ENCODE measurements around the gene MRRF. TPM values are rescaled to one million over a fixed set of nuclear protein-coding genes. Genes with fewer than 3 reads are reported as not detected.

MRRF gene
- polyA plus RNA-seq, 1 donor, result 59.7 TPM

GRCh38 chr9:122274055-122274454, 9.4 kb downstream of the MRRF start:
- Histone ChIP-seq H3K4me3 (ENCODE audit: low read length) (no peak overlapping the region), H3K36me3 (ENCODE audit: control insufficient read depth, insufficient read depth, low read length) (peaks cover 27% of the 10 kb centered on the region), H3K4me1 (ENCODE audit: control insufficient read depth, insufficient read depth, low read length) (no peaks in the 10 kb centered on the region), H3K27me3 (ENCODE audit: control insufficient read depth, insufficient read depth, low read length) (no peaks in the 10 kb centered on the region), H3K27ac (ENCODE audit: low read length) (no peak overlapping the region), H3K9me3 (ENCODE audit: control insufficient read depth, low read depth, low read length) (peaks cover 7% of the 10 kb centered on the region)
- WGBS (ENCODE audit: insufficient coverage, low lambda C conversion rate), result 100% methylated on average over 2 of the region's 2 CpGs
- no peak for DNase-seq

DNA sequence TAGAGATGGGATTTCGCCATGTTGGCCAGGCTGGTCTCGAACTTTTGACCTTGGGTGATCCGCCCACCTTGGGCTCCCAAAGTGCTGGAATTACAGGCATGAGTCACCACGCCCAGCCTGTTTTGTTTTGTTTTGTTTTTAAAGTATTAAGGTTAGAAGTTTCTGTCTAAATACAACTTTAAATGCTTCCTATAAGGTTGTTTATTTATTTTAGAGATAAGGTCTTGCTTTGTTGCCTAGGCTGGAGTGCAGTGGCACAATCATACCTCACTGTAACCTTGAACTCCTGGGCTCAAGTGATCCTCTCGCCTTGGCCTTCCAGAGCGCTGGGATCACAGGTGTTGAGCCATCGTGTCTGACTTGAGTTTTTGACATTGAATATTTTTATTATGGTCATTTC, 11.4 kb downstream of the MRRF start:
- no peaks in the 10 kb centered on the region for H3K4me1 ChIP-seq (ENCODE audit: control insufficient read depth, insufficient read depth, low read length)
- H3K27ac ChIP-seq (ENCODE audit: low read length), result no peak overlapping the region
- H3K9me3 ChIP-seq (ENCODE audit: control insufficient read depth, low read depth, low read length), result peaks cover 7% of the 10 kb centered on the region
- no peaks in the 10 kb centered on the region for H3K27me3 ChIP-seq (ENCODE audit: control insufficient read depth, insufficient read depth, low read length)
- peaks cover 29% of the 10 kb centered on the region for H3K36me3 ChIP-seq (ENCODE audit: control insufficient read depth, insufficient read depth, low read length)
- no peak for DNase-seq
- no CpG with 5 or more reads among the region's 7 CpGs for WGBS (ENCODE audit: insufficient coverage, low lambda C conversion rate)
- no peak overlapping the region for H3K4me3 ChIP-seq (ENCODE audit: low read length)

DNA sequence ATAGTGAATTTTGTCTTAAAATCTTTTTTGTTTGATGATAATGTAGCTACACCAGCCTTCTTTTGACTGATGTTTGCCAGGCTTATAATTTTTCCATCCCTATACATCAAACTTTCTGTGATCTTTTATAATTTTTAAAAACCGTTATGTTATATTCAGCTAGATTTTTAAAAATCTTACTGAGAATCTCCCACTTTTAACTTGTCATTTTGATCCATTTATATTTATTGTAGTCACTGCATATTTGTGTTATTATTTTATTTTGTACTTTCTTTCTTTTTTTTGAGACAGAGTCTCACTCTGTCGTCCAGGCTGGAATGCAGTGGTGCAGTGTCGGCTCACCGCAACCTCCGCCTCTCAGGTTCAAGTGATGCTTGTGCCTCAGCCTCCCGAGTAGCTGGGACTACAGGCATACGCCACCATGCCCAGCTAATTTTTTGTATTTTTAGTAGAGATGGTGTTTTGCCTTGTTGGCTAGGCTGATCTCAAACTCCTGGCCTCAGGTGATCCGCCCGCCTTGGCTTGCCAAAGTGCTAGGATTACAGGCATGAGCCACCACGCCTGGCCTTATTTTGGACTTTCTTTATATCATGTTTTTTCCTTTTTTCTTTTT, 12.7 kb downstream of the MRRF start:
- peaks cover 23% of the 10 kb centered on the region for H3K36me3 ChIP-seq (ENCODE audit: control insufficient read depth, insufficient read depth, low read length)
- H3K27ac ChIP-seq (ENCODE audit: low read length), result no peak overlapping the region
- H3K4me3 ChIP-seq (ENCODE audit: low read length), result no peak overlapping the region
- DNase-seq, result no peak
- no peaks in the 10 kb centered on the region for H3K4me1 ChIP-seq (ENCODE audit: control insufficient read depth, insufficient read depth, low read length)
- no peaks in the 10 kb centered on the region for H3K27me3 ChIP-seq (ENCODE audit: control insufficient read depth, insufficient read depth, low read length)
- H3K9me3 ChIP-seq (ENCODE audit: control insufficient read depth, low read depth, low read length), result peaks cover 7% of the 10 kb centered on the region
- WGBS (ENCODE audit: insufficient coverage, low lambda C conversion rate), result 93% methylated on average over 3 of the region's 10 CpGs

GRCh38 chr9:122281368-122281767, 16.7 kb downstream of the MRRF start:
- Histone ChIP-seq H3K9me3 (ENCODE audit: control insufficient read depth, low read depth, low read length) (peaks cover 7% of the 10 kb centered on the region), H3K27me3 (ENCODE audit: control insufficient read depth, insufficient read depth, low read length) (no peaks in the 10 kb centered on the region), H3K27ac (ENCODE audit: low read length) (no peak overlapping the region), H3K4me3 (ENCODE audit: low read length) (no peak overlapping the region), H3K36me3 (ENCODE audit: control insufficient read depth, insufficient read depth, low read length) (peaks cover 33% of the 10 kb centered on the region), H3K4me1 (ENCODE audit: control insufficient read depth, insufficient read depth, low read length) (no peaks in the 10 kb centered on the region)
- no peak for DNase-seq
- WGBS (ENCODE audit: insufficient coverage, low lambda C conversion rate), result 86% methylated on average over 1 of the region's 5 CpGs

DNA sequence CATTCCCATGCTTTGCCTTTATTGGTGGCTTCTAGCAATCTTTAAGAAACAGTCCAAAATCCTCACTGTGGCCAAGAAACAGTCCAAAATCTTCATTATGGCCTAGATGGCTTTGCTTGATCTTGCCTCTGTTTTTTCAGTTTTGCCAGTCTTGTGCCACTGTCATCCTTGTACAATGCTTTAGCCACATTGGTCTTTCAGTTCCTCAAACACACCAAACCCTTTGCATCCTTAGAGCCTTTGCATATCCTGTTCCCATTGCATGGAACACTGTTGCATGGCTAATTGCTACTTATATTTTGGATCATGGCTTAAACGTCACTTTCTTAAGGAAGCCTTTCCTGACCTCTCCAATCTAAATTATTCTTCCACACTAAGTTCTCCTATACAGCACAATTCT, 22.1 kb downstream of the MRRF start:
- Histone ChIP-seq H3K4me1 (ENCODE audit: control insufficient read depth, insufficient read depth, low read length) (no peaks in the 10 kb centered on the region), H3K27ac (ENCODE audit: low read length) (no peak overlapping the region), H3K27me3 (ENCODE audit: control insufficient read depth, insufficient read depth, low read length) (no peaks in the 10 kb centered on the region), H3K36me3 (ENCODE audit: control insufficient read depth, insufficient read depth, low read length) (peaks cover 57% of the 10 kb centered on the region), H3K9me3 (ENCODE audit: control insufficient read depth, low read depth, low read length) (no peaks in the 10 kb centered on the region), H3K4me3 (ENCODE audit: low read length) (no peak overlapping the region)
- WGBS (ENCODE audit: insufficient coverage, low lambda C conversion rate), result 80% methylated on average over 1 of the region's 1 CpG
- DNase-seq, result no peak

- peaks cover 62% of the 10 kb centered on the region for H3K36me3 ChIP-seq (ENCODE audit: control insufficient read depth, insufficient read depth, low read length)
- no peaks in the 10 kb centered on the region for H3K4me1 ChIP-seq (ENCODE audit: control insufficient read depth, insufficient read depth, low read length)
- no peak for DNase-seq
- no peak overlapping the region for H3K4me3 ChIP-seq (ENCODE audit: low read length)
- no peak overlapping the region for H3K27ac ChIP-seq (ENCODE audit: low read length)
- H3K27me3 ChIP-seq (ENCODE audit: control insufficient read depth, insufficient read depth, low read length), result no peaks in the 10 kb centered on the region
- no peaks in the 10 kb centered on the region for H3K9me3 ChIP-seq (ENCODE audit: control insufficient read depth, low read depth, low read length)
- no CpG with 5 or more reads among the region's 1 CpG for WGBS (ENCODE audit: insufficient coverage, low lambda C conversion rate)
These were observed 22.6 kb downstream of the MRRF start for GRCh38 chr9:122287214-122287720.

DNA sequence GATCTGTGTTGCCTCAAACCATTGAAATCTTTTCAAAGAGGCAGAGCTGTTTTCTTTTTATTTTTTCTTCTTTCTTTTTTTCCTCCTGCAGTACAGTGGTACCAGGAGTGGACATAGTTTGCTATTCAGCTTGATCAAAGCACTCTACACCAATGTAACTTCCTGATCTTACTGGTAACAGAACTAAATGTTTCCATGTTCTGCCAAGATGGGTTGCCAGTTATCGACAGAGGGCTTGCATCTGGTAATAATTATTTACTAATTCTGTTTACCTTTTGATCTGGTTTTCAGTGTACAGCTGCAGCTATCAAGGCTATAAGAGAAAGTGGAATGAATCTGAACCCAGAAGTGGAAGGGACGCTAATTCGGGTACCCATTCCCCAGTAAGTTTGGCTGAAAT, 26.8 kb downstream of the MRRF start:
- Histone ChIP-seq H3K27ac (ENCODE audit: low read length) (no peak overlapping the region), H3K36me3 (ENCODE audit: control insufficient read depth, insufficient read depth, low read length) (peaks cover 62% of the 10 kb centered on the region)
- DNase-seq, result no peak

DNA sequence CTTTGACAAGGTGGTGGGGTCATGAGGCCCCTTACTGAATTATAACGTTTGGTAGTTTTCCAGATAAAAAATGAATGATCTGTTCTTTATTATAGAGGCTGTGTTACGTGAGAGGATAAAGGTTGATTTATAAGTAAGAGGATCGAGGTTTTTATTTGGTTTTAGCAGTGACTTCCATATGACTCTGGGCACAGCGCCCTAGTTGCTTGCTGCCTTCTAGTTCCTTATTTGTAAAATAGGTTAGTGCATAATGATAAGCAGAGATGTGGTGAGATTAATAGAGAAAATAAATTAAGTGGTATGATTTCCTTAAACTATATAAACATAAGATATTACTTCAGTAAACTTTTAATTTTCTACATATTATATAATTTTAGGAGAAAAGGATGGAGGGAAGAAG, 29.8 kb downstream of the MRRF start:
- Histone ChIP-seq H3K4me1 (ENCODE audit: control insufficient read depth, insufficient read depth, low read length) (no peaks in the 10 kb centered on the region), H3K36me3 (ENCODE audit: control insufficient read depth, insufficient read depth, low read length) (peaks cover 57% of the 10 kb centered on the region), H3K9me3 (ENCODE audit: control insufficient read depth, low read depth, low read length) (no peaks in the 10 kb centered on the region), H3K27ac (ENCODE audit: low read length) (no peak overlapping the region), H3K4me3 (ENCODE audit: low read length) (no peak overlapping the region), H3K27me3 (ENCODE audit: control insufficient read depth, insufficient read depth, low read length) (no peaks in the 10 kb centered on the region)
- WGBS (ENCODE audit: insufficient coverage, low lambda C conversion rate), result 83% methylated on average over 2 of the region's 4 CpGs
- no peak for DNase-seq

More for the DNA sequence above, 26.8 kb downstream of the MRRF start:
- Histone ChIP-seq H3K9me3 (ENCODE audit: control insufficient read depth, low read depth, low read length) (no peaks in the 10 kb centered on the region), H3K4me1 (ENCODE audit: control insufficient read depth, insufficient read depth, low read length) (no peaks in the 10 kb centered on the region), H3K27me3 (ENCODE audit: control insufficient read depth, insufficient read depth, low read length) (no peaks in the 10 kb centered on the region), H3K4me3 (ENCODE audit: low read length) (no peak overlapping the region)
- WGBS (ENCODE audit: insufficient coverage, low lambda C conversion rate), result no CpG with 5 or more reads among the region's 3 CpGs

DNA sequence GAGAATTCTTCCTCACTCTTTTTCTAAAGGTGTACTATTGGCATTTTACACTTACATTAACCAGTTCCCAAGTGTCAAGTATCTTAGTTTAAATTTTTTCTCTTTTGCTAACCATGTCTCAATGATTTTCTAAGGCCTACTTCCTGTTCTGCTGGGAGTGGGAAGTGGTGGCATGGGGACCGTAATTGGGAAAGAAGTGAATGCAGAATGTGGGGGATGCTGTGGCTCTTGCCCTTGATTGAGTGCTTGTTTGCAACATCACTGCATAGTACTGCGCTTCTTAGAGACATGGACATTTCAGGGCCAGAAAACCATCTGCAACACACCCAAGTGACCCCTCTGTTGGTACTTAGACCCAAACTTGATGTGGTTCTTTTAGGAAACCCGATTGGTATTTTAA, 32.8 kb downstream of the MRRF start:
- DNase-seq, result no peak
- no peaks in the 10 kb centered on the region for H3K27me3 ChIP-seq (ENCODE audit: control insufficient read depth, insufficient read depth, low read length)
- no peak overlapping the region for H3K27ac ChIP-seq (ENCODE audit: low read length)
- H3K36me3 ChIP-seq (ENCODE audit: control insufficient read depth, insufficient read depth, low read length), result peaks cover 49% of the 10 kb centered on the region
- no CpG with 5 or more reads among the region's 3 CpGs for WGBS (ENCODE audit: insufficient coverage, low lambda C conversion rate)
- H3K4me1 ChIP-seq (ENCODE audit: control insufficient read depth, insufficient read depth, low read length), result no peaks in the 10 kb centered on the region
- no peak overlapping the region for H3K4me3 ChIP-seq (ENCODE audit: low read length)
- H3K9me3 ChIP-seq (ENCODE audit: control insufficient read depth, low read depth, low read length), result no peaks in the 10 kb centered on the region

GRCh38 chr9:122302237-122303093, 37.8 kb downstream of the MRRF start:
- Histone ChIP-seq H3K27ac (ENCODE audit: low read length) (no peak overlapping the region), H3K36me3 (ENCODE audit: control insufficient read depth, insufficient read depth, low read length) (peaks cover 47% of the 10 kb centered on the region), H3K9me3 (ENCODE audit: control insufficient read depth, low read depth, low read length) (no peaks in the 10 kb centered on the region), H3K27me3 (ENCODE audit: control insufficient read depth, insufficient read depth, low read length) (no peaks in the 10 kb centered on the region), H3K4me1 (ENCODE audit: control insufficient read depth, insufficient read depth, low read length) (no peaks in the 10 kb centered on the region), H3K4me3 (ENCODE audit: low read length) (no peak overlapping the region)
- DNase-seq, result no peak
- 78% methylated on average over 3 of the region's 5 CpGs for WGBS (ENCODE audit: insufficient coverage, low lambda C conversion rate)

Data from large intestine (tissue), 3 donors.